ENCODE results near the gene RUNX2.
A peak's percentile ranks its signal among the peaks of the same experiment; 100 is the strongest.

RUNX2 gene

DNA sequence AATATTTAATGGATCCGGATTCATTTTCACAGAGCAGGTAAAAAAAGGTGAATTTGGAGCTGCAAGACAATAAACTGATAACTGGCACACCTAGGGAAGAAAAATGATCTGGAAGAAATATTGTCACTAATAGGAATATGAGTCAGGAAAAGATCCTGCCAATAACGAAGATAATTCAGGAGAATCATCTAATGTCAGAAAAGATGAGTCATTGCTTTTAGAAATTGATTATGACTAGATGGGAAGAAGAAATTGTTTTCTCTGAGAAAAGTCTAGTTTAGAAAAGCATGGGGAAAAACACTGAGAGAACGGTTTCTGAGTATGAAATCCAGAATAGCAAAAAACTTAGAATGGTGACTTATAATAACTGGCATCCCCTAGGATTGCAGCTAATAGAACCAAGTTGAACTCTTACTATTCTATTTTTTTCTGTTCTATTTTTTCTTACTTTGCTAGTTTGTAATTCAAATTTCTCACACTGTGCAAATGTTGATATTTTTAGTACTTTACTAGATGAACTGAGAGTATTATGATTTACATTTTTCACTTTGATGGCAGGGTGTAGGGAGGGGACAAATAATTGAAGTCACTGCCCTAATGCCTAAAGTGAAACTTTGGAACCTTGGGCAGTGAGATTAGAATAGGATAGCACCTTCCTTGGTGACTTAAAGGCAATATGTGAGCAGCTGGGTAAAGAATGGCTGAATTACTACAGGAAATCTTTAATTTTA lies 87.8 kb downstream of the RUNX2 start:
- DNase-seq = no peak

DNA sequence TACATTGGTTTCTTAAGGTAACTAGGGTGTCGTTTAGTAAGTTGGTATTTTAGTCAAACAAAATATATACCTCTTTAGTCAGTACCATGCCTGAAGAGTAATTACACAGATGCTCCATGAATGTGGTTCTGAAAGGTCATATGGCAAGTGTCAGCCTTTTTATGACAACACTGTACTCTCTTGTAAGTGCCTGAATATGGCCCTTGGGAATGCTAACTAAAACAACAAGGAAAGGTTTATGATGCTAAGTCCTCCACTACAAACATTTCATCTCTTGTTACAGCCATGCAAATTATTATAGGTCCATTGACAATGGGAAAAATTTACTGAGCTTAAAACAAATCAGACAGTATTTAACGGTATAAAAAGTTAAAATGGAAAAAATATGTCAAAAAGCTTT lies 88.6 kb downstream of the RUNX2 start:
- no peak for DNase-seq

DNA sequence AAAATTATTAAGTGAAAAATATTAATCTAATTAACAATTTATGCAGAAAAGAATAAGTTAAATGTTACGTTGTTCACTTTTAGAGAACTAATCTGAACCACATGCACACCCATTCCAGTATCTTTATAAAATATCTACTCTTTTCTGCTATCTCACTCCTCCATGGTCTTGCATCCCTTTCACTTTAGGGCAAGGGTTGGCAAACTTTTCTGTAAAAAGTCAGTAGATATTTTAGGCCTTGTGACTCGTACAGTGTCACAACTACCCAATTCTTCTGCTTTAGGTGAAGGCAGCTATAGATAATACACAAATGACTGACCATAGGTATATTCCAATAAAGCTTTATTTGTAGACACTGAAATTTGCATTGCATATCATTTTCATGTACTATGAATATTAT lies 89.3 kb downstream of the RUNX2 start:
- DNase-seq = no peak

DNA sequence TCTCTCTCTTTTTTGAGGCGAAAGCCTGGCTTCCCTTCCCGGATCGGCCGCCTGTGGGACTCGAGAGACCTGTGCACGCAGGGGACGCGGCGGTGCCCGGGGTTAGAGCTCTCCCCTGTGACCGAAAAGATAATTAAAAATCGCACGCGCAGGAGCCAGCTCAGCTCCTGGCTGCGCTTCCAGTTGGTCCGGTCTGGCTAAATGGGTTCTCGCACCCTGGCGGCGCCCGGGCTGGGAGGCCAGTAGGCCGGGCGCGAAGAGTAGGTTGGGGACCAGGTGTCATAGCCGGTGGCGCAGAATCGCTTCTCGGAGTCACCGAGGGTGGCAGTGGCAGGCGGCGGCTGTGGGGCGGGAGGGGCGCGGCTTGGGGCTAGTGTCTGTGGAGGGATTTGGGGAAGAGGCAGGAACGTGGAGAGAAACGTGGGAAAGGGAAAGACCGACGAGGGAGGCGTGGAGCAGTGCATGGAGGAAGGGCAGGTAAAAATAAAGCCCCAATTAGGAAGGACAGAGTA lies 91.5 kb downstream of the RUNX2 start:
- DNase-seq = peak; percentile 50

DNA sequence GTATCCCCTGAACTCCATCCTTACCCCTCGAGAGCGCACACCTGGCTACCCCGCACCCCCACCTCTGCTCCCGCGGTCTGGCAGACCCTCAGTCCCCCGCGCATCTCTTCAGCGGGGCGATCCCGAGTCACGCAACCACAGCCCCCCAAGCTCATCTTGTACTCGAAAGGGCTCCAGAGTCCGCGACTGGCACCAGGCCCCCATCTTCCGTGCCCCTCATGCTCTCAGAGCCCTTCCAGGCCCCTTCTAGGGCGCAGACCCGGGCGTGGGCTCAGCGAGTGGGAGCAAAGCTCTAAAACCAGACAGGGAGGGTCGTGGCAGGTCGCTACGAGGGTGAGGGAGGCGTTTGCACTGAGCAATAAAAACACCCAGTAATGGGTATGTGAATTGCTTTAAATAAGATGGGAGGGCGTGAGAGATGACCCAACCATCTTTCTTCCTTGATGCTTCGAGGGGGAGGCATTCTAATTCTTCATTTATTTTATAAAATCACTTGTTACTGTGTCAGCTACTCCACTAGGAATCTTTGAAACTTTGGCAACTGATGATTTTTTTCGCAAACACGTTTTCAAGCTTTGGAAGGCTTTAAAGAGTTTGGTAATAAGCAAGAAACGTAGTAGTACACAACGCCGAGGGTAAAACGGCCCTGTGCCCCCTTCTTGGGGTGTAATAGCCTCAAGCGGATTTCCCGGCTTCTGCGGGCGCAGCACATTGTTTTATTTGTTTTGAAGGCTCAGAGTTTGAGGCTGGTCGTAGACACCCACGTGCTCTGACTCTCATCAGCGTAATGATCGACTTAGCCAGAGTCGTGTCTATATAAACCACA lies 92.2 kb downstream of the RUNX2 start:
- DNase-seq = no peak

DNA sequence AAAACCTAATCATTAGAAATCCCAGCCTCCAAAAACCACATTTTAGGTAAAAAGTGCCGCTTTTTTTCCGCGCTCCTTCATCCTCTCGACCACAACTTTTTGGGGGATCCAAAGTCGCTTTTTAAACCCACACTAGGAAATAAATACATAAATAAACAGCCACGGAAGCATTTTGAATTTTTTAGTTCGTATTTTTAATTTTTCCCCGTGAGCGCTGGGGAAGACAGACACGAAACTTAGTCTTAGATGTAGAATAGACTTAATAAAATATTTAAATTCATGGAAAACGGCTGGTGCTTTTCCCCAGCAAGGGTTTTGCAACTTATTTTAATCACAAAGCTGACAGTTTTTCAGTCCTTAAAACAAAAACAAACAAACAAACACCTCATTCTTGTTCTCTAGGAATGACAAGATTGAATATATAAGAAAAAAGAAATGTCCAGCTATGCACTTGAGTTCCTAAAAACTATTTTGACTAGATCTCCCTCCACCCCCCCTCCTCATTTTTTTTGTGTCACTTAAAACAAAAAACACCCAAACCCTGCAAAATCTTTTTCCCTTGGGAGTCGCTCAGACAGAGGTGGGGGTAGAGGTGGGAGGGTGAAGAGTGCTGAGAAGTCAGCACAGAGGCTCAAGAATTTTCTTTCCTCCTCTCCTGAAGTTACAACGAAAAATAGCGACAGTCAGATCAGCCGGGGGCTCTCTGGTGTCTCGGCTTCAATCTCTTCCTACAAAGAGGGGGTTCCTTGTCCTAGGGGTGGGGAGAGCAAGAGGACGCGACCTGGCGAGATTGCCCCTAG lies 93.0 kb downstream of the RUNX2 start:
- no peak for DNase-seq

DNA sequence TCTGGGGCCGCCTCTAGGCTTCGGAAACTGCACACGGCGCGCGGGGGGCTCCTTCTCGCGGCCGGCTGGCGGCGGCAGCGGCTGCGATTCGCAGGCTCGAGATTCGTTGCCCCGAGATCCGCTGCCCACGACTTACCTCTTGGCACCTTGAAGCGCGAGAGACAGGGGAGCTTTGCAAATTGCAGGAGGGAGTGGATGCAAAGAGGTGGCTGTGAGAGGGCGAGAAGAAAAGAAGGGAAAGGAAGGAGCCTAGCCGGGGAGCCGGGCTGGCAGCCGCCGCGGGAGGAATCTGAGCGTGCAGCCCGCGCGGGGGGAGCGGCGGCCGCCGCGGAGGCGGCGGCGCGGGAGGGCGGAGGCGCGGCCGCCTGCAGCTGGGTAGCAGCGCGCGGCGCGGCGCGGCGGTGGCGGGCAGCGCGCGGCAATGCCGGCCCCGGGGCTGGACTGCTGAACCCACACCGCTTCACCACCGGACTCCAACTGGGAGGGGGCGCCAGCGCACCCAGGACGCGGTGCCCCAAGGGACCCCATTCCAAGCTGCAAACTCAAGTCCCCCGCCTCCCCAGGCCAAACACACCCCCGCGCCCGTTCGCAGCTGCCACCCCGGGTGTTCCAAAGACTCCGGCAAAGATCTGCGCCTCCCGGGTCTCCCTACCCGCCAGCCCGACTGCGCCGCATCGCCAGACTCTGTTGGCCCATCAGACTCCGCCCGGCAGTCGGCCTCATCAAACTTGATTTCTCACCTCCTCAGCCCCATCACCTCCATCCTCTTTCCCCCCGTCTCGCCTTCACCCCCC lies 93.8 kb downstream of the RUNX2 start:
- DNase-seq = peak; percentile 23

DNA sequence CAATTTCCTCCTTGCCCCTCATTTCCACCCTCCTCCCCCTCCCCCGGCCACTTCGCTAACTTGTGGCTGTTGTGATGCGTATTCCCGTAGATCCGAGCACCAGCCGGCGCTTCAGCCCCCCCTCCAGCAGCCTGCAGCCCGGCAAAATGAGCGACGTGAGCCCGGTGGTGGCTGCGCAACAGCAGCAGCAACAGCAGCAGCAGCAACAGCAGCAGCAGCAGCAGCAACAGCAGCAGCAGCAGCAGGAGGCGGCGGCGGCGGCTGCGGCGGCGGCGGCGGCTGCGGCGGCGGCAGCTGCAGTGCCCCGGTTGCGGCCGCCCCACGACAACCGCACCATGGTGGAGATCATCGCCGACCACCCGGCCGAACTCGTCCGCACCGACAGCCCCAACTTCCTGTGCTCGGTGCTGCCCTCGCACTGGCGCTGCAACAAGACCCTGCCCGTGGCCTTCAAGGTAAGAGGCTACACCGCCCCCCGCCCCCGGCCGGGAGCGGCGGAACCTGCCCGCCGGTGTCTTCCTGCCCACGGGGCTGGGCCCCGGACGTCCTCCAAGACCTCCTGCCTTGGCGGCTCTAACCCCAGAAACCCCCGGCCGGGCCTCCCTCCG lies 94.5 kb downstream of the RUNX2 start:
- DNase-seq = no peak

DNA sequence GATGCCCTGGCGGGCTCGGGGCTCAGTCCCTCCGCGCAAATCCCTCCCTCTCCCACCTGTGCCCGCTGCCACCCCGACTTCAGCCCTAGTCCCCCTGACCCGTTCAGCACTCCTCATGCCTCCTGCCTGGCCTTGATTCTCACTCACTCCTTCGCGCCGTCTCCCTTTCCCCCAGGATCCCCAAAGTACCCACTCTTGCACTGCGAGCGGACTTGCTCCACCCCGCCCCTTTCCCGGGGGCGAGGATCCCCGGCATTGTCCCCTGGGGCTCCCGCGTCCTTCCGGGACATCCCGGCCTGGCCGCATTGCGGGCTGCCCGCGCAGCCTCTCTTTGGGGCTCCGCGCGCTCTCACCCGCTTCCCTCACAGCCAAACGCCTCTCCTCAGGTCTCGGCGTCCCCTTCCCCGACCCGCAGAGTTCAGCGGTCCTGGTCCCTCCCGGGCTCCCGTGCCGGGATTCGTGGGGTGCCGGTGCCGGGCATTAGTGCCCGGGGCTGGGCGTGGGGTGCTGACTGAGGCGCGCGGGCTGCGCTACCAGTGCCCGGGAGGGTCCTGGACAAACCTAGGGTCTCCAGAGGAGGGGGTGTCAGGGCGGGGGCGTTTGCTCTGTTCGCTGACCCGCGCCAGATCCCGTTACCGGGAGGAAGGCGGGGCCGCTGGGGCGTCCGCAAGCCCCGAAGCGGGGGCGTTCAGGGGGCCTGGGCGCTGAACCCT lies 95.1 kb downstream of the RUNX2 start:
- no peak for DNase-seq

DNA sequence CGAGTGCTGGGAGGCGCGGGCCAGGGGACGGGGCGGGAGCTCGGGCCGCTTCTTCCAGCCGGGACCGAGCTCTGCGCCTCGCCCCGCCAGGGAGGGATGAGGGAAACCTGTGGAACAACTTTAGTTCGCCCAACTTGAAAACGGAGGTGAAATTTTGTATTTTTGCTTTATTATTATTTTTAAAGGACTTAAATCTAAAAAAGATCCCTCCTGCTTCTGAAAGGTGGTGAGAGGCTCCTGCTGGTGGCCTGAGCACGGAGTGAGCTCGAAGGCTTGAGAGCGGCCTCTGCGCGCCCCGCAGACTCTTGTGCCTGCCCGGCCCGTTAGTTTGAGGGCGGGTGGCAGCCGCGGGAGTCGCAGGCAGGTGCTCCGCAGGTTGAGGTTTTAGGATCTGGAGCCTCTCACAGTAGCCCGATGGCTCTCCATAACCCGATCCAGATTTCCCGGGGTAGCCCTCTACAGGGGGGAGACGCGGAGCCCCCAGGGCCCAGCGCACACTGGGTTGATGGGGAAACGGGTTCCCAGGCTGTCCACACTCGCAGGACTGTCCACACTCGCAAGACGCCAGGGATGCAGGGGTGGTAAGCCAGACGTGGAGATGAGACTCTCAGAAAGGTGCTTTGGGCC lies 95.8 kb downstream of the RUNX2 start:
- DNase-seq = no peak

DNA sequence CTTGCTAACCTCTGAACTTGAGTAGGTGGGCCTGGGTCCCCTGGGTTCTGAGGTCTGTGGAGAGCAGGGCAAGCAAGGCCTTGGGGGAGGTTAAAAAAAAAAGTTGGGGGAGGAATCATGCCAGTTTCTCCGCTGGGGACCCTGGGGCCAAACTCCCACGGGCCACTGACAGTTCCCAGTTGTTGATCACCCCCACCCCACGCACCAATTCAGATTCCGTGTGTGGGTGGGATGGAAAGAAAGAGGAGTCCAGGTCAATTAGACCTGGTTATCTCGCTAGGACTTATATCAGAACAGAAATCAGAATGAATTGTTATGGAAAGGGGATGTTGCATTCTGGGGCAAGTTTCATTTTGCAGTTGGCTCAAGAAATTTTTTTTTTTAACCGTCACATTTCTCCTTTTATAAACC lies 96.3 kb downstream of the RUNX2 start:
- no peak for DNase-seq

DNA sequence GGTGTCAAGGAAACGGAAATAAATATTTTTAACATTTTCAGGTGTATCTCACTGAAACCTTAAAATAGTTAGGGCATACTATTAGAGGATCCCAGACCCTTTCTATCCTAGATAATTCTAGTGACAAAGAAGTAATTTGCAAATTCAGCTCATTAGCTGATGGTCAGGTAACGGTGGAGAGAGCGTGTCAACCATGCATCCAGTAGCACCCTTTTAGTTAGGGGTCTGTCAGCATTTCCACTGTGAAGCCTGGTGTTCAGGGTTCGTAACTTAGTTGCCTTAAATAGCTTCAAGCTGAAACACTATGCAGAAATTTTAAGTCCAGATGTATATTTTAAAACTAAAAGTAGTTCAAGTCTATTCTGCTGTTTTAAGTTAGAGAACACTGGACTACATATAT lies 98.1 kb downstream of the RUNX2 start:
- DNase-seq = no peak

DNA sequence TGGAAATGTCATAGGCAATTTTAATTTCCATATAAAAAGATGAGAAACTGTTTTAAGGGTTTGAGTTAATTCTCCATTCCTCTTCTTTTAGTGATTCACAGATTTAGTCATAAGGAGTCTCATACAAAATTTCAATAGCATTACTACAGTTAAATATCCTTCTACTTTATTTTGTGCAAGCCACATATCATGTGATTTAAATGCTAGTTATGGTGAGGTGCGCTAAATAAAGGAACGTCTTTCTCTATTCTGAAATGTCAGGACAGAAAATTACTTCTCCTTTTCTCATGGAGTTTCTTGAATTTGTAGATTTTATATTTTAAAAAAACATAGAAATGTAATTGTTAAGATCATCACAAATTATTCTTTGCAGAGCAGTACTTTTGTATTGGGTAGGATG lies 99.6 kb downstream of the RUNX2 start:
- DNase-seq = no peak

DNA sequence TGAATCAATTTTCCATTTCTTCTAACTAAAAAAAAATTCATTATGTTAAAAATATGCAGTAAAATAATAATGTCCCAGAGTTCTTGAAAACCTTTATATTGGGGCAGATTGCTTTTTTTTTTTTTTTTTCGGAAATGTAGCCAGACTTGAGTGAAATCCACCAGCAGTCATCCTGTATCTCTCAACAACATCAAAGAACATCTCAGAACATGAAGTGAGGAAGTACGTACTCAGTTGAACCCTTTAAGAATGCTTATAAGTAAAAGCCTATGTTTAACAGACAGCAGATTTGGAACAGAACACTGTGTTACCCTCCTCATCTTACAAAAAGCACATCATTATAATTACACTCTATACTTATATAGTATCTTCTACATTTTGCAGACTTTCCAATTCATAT lies 100.6 kb downstream of the RUNX2 start:
- no peak for DNase-seq

DNA sequence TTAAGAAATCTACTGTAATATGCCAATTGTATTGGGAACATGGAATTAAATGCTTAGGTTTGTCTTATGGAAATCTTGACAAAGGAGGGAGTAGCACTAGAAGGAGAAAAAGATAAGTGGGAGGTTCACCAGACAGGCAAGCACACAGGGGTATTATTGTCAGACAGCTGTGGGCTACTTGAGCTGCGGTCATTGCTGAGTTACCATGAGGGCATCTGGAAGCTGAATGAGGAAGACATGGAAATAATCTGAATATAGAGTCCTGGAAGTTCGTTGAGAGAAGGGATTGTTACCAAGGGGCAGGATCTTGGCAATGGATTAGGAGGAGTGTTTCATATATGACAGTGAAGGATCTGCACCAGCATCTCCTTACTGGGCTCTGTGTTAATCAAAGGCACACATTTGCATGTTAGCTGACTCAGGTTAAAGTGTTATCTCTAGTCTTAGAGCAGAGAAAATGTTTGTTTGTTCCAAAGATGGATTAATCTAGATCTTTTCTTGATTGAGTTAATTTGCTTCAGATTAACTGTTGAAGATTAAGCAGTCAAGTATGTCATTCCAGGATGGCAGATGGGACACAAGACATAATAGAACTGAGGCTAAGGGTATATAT lies 102.6 kb downstream of the RUNX2 start:
- no peak for DNase-seq

DNA sequence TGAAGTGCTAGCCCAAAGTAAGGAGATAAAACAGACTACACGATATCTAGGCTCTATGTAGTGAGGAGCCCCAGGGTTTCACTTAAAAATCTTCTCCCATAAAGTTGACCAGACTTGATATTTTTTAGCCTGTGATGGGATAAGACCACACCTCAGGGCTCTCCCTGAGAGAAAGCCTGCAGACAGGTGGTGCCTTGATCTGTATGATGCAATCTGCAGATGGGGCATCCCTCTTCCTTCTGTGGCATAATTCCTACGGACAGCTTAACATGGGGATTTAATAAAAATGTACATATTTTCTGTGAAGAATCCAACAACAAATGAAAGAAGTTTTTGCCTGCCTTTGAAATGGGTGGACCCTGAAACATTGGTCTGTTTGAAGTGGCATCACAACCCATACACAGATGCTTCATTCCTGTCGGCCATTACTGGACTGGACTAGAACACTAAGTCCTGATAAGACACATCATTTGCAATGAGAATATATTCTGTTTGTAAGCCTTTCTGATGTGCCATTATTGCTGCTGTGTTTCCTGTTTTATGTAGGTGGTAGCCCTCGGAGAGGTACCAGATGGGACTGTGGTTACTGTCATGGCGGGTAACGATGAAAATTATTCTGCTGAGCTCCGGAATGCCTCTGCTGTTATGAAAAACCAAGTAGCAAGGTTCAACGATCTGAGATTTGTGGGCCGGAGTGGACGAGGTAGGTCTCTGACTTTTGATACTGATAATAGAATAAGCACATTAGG lies 103.4 kb downstream of the RUNX2 start:
- no peak for DNase-seq

DNA sequence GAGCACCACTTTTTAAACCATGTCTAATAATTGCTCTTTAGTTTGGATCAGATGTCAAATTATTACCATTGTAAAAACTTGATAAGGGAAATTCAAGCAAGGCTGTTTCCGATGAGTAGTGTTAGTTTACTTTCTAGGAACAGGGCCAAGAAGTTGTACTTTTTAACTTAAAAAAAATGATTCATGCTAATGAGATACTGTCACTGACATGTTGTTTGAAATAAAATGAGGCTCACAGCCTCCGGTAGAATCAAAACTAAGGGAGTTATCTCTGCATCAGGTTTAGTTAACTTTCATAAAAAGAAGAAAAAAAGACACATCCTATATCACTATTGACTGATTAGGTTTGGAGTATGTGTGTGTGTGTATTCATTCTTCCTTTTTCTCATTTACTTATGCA lies 104.8 kb downstream of the RUNX2 start:
- no peak for DNase-seq

DNA sequence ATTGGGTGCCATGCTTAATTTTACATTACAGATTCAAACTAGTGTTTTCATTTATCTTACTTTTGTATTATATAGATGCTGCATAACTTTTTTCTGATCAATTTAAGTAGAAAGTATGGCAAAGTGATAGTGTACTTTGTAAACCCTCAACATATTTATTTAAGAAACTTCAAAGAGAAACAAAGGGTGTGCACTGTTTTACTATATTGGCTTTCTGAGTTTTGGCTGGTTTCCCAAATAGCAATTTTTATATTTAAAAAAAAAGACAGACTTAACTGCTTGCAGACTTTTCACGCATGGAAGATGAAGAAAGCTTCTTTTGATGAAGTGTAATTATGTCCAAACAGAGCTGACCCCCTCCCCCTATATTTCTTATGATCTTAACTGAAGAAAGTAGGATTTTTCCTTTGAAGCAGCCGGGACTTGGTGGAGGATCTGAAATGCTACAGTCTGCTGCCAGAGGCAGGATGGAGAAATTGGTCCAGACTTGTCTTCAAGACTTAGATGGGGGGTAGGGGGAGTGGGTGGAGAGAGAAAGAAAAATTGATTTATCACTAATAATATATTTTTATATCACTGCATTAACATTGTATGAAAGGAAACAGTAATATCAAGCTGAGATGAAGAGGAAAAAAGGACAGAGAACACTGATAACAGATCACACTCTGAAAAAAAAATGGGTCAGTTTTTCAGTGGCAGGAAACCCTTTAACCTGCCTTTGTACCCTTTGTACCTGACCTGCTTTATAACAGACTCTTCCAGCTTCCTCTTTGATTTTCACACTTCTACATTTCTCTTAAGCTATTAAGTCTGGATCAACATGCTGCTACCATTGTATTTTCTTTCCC lies 105.6 kb downstream of the RUNX2 start:
- DNase-seq = no peak

DNA sequence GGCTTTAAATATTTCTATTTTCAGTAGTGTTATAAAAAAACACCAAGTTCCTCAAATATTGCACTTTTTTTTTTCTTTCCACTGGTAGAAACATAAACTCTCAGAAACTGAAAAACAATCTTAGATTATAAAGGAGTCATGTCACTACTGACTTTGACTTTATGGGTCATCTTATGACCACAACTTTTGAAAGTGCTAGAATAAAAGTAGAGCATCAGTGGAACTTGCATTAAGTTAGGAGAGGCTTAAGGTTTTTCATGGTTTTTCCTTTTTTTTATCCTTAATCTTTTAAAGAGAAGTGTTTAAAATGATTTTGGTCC lies 106.2 kb downstream of the RUNX2 start:
- no peak for DNase-seq

Measured in NCI-H1105 (cell line).